Spinal cord (tissue), 10 donors: ENCODE results near the gene IFNW1. TPM values are rescaled to one million over a fixed set of nuclear protein-coding genes. Genes with fewer than 3 reads are reported as not detected.
A peak's percentile ranks its signal among the peaks of the same experiment; 100 is the strongest.

Source experiments
- DNase-seq, 6 donors: peaks; one replicate each; pipeline versions ENCODE4 v3.0.0 to v3.0.0-alpha.2; 2013 to 2015; ENCODE audit warnings: low spot score in 6 of 6, low read depth in 4 of 6
- H3K27ac ChIP-seq: one replicate; pipeline ENCODE4 v1.5.1; 2013; ENCODE audit warnings: low read depth, low read length, control low read depth
- H3K27me3 ChIP-seq: one replicate; pipeline ENCODE4 v1.6.1; 2013; ENCODE audit warnings: low read length; ENCODE audit not compliant: control insufficient read depth, insufficient read depth
- H3K36me3 ChIP-seq: one replicate; pipeline ENCODE4 v1.6.1; 2013; ENCODE audit warnings: low read length; ENCODE audit not compliant: control insufficient read depth, insufficient read depth
- H3K4me1 ChIP-seq: one replicate; pipeline ENCODE4 v1.6.1; 2013; ENCODE audit warnings: low read length; ENCODE audit not compliant: control insufficient read depth, insufficient read depth
- H3K4me3 ChIP-seq: one replicate; pipeline ENCODE4 v1.5.1; 2013; ENCODE audit warnings: low read depth, low read length, control low read depth
- H3K9me3 ChIP-seq: one replicate; pipeline ENCODE4 v1.6.1; 2013; ENCODE audit warnings: low read length; ENCODE audit not compliant: control insufficient read depth, insufficient read depth
- WGBS: methylation state at CpG from one replicate; pipeline ENCODE4 v1.1.5; 2013; ENCODE audit warnings: missing lambda C conversion rate; ENCODE audit not compliant: insufficient coverage; 5-methylcytosine and 5-hydroxymethylcytosine counted together
- polyA plus RNA-seq, 2 donors: library from polyadenylated mRNA; unstranded; fragments of 120-200 nt; gene quantifications; one replicate each; pipeline ENCODE4 v1.2.1, GENCODE V29; 2013; ENCODE audit not compliant: insufficient read length in 2 of 2
- total RNA-seq, 2 donors: library from RNA; depleted of rRNA in 1 of 2; stranded (reverse); fragments of 120-200 nt in 1 of 2; fragments of >200 nt in 1 of 2; gene quantifications; one replicate each; pipeline versions ENCODE4 v1.2.3 to v1.2.4, GENCODE V29; 2013 to 2014
- donor health status: healthy.

IFNW1 gene
- total and polyA plus RNA-seq, 4 donors: 0.15 TPM; not detected in 3

DNA sequence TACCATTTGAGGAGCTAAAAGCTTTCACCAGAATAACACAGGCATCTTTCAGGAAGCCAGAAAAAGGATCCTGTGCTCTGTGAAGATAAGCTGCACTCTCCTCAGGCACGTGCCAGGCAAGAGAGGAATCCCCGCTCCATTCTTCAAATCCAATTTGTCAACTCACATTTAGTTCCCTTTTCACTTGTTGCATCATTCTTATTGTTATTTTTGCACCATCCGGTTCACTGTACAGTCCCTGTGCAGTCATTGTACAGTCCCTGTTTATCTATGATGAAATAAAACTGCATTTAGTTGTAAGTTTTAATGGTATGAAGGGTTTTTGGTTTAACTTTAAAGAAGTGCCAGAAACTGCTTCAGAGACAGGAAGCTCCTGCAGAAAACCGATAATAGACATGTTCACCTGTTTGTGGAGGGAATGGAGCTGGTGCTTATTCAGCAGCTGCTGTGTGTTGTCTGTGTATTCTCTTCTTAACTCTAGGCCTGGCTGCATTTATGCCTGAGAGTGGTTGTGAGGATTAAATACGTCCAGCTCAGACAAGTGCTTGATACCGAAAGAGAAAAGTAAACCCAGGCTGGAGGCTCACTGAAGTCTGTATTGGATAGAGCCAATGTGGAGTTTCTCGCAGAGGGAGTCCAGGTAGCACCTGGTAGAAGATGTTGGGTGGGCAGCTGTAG, 22.4 kb downstream of the IFNW1 start:
- 73% methylated on average over 5 of the region's 7 CpGs for WGBS

DNA sequence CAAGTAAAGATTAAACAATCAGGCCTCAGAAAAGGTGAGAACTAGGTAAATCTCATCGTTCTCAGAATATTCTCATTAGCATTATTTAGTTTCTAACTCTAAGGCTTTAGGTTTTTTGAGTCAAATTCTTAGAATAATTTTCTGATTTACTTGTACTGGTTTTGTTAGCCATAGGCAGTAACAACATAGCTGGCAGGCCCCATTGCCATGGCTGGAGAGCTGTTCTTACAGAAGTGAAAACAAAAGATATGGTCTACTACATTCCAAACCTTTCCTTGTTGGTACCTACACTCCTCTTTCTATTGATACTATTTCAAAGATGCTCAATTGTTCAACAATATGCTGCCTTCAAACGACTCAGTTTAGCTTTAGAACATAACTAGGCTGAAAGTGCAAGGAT, 27.3 kb downstream of the IFNW1 start:
- Histone ChIP-seq H3K4me1 (no peaks in the 10 kb centered on the region), H3K27me3 (no peaks in the 10 kb centered on the region), H3K27ac (no peak overlapping the region), H3K36me3 (no peaks in the 10 kb centered on the region), H3K4me3 (no peak overlapping the region), H3K9me3 (no peaks in the 10 kb centered on the region)
- DNase-seq: no peak
- WGBS: no CpG with 5 or more reads among the region's 2 CpGs

More for the DNA sequence above, 22.4 kb downstream of the IFNW1 start:
- Histone ChIP-seq H3K4me1 (no peaks in the 10 kb centered on the region), H3K27me3 (no peaks in the 10 kb centered on the region), H3K9me3 (no peaks in the 10 kb centered on the region), H3K36me3 (no peaks in the 10 kb centered on the region), H3K4me3 (no peak overlapping the region), H3K27ac (no peak overlapping the region)
- no peak for DNase-seq

DNA sequence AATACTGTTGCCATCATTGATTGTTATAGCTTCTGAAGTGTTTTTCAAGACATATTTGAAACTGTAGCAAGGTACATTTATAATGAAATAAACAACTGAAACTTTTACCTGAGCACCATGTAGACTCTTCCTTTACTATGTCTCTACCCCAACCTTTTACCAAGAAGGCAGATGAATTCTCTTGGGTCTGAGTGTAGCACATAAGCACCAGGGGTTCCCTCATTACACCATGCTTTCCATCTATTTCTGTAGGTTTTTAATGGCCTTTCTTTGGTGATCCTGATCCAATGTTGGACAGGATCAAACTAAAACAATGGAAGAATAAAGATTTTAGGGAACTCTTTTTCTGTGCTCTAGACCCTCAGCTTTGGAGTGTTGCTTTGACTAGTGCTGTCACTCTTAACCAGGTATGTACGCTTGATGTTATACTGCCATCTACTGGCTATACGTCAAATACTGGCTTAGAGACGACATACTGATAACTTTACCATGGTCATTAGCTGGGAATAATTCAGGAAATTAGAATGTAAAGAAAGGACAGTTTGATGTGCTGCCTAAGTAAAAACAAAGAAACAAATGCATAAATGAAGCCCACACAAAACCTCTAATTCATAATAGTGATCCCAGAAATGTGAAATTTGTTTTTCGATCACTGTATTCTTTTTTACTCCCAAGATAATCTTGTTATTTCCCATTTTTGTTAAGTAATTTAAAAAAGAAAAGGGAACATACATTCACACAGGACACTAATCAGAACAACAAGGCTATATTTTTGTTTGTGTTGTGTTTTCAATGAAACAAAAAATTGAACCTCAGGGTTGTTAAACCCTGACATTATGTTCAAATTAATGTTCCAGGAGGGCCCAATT, 30.7 kb downstream of the IFNW1 start:
- DNase-seq: peak; percentile 59 to 96 (median 68)
- H3K27ac ChIP-seq: no peak overlapping the region
- no peaks in the 10 kb centered on the region for H3K27me3 ChIP-seq
- no peaks in the 10 kb centered on the region for H3K9me3 ChIP-seq
- no peaks in the 10 kb centered on the region for H3K4me1 ChIP-seq
- no peaks in the 10 kb centered on the region for H3K36me3 ChIP-seq
- no CpG with 5 or more reads among the region's 4 CpGs for WGBS
- no peak overlapping the region for H3K4me3 ChIP-seq

DNA sequence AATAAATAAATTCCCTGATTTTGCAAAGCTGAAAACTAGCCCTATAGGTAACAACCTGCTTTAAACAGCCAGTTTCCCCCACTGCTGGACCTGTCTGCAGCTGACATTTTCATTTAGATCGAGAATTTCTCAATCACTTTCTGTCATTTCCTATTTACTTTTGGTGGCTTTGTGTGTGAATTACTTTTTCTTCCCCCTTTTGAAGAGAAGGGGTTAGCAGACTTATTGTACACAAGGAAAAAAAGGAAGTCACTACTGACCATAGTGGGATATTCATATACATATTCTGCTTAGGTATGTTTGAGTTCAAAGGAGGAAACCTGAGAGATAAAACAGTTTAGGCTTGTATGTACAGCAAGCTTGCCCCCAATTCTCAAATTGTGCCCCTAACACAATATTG, 36.8 kb downstream of the IFNW1 start:
- no peaks in the 10 kb centered on the region for H3K4me1 ChIP-seq
- DNase-seq: no peak
- no peaks in the 10 kb centered on the region for H3K36me3 ChIP-seq
- no peak overlapping the region for H3K27ac ChIP-seq
- H3K4me3 ChIP-seq: no peak overlapping the region
- WGBS: no CpG with 5 or more reads among the region's 1 CpG
- H3K27me3 ChIP-seq: no peaks in the 10 kb centered on the region
- no peaks in the 10 kb centered on the region for H3K9me3 ChIP-seq

DNA sequence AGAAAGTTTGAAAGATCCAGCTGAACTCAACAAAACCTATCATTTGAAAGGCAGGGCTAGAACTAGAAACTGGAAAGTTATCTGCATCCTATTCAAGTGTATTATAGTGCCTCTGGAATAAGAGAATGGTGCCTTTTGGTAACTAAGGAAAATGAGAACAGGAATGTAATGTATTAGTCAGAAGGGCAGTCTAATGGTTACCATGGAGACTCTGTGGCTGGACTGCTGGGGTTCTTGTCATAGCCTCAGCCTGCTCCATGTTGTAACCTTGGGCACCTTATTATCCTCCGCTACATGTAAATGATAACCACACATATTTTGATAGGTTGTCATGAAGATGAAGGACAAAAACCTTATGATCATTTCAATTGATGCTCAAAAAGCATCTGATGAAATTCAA, 39.3 kb downstream of the IFNW1 start:
- no peaks in the 10 kb centered on the region for H3K4me1 ChIP-seq
- no CpG with 5 or more reads among the region's 1 CpG for WGBS
- no peaks in the 10 kb centered on the region for H3K9me3 ChIP-seq
- no peaks in the 10 kb centered on the region for H3K27me3 ChIP-seq
- H3K27ac ChIP-seq: no peak overlapping the region
- no peak for DNase-seq
- H3K36me3 ChIP-seq: no peaks in the 10 kb centered on the region
- no peak overlapping the region for H3K4me3 ChIP-seq

DNA sequence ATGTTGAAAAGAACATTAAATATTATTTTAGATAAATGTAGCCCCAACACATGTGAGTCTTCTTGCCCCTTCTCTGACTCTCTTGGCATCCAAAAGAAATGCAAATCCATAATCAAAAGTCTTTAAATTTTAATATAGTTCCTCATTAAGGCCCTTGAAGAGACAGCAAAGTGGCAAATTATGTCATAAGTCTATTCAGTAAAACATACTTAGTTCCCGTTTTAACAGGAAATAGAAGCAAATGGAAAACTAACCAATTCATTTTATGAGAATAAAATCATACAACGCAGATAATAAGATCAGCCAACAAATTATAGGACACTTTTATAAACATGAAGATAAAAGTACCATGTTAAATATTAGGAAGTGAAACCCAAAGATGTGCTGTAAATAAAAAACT, 43.8 kb downstream of the IFNW1 start:
- H3K36me3 ChIP-seq: no peaks in the 10 kb centered on the region
- no peak overlapping the region for H3K4me3 ChIP-seq
- DNase-seq: no peak
- no peaks in the 10 kb centered on the region for H3K27me3 ChIP-seq
- H3K27ac ChIP-seq: no peak overlapping the region
- no peaks in the 10 kb centered on the region for H3K9me3 ChIP-seq
- no peaks in the 10 kb centered on the region for H3K4me1 ChIP-seq
- no CpG with 5 or more reads among the region's 2 CpGs for WGBS

DNA sequence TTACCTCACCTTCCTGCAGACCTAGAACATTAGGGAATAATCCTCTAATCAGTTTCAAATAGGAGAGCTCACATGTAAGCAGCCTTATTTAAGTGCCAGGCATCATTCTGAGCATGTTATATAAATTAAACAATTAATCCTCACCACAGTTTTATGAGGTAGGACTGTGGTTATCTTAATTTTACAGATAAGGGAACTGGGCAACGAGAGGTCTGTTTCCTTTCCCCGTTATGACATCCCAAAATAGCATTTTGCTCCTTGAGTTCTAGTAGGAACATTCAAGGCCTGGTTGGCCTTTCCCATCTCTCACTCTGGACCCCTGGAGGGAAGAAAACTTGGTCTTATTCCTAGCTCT, 44.8 kb downstream of the IFNW1 start:
- no peak for DNase-seq
- Histone ChIP-seq H3K27ac (no peak overlapping the region), H3K27me3 (no peaks in the 10 kb centered on the region), H3K36me3 (no peaks in the 10 kb centered on the region), H3K9me3 (no peaks in the 10 kb centered on the region), H3K4me3 (no peak overlapping the region), H3K4me1 (no peaks in the 10 kb centered on the region)
- no CpG with 5 or more reads among the region's 2 CpGs for WGBS

DNA sequence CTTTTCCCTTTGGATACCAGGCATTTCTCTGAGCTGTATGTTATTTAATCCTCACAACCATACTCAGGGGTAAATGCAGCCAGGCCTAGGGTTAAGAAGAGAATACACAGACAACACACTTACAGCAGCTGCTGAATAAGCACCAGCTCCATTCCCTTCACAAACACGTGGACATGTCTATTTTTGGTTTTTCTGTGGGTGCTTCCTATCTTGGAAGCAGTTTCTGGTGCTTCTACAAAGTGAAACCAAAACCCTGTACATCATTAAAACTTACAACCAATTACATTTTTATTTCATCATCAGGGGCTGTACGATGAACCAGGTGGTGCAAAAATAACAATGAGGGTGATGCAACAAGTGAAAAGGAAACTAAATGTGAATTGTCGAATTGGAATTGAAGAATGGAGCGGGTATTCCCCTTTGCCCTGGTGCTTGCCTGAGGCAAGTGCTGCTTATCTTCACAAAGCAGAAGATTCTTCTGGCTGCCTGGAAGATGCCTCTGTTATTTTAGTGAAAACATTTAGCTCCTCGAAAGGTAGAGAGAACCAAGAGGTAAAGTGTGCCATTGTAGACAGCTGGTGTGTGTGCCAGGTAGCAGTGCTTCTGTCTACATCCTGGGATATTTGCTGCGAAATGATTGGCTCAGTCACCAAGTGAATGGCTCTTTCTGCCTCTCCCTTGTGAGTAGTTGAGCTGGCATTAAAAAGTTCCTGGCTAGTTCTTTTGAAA, 45.3 kb downstream of the IFNW1 start:
- H3K9me3 ChIP-seq: no peaks in the 10 kb centered on the region
- no peaks in the 10 kb centered on the region for H3K4me1 ChIP-seq
- no peak overlapping the region for H3K27ac ChIP-seq
- no peaks in the 10 kb centered on the region for H3K27me3 ChIP-seq
- H3K36me3 ChIP-seq: no peaks in the 10 kb centered on the region
- H3K4me3 ChIP-seq: no peak overlapping the region
- no peak for DNase-seq
- 86% methylated on average over 4 of the region's 6 CpGs for WGBS

DNA sequence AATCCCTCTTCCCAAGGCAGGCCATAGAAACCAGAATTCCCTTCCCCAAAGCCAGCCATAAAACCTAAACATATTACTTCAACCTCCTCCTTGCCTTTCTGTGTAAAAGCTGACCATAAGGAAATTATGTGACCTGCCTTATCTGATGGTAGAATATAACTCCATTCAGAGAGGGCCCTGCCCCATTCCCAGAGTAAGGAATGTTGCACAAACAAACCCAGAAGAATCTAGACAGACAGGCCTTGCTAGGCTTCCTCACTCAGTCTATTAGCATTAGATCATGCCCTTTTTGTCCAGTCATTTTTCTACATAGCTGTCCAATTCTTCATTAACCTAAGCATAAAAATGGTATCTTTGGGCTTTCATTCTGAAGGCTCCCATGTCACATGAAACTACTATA, 46.1 kb downstream of the IFNW1 start:
- no peaks in the 10 kb centered on the region for H3K36me3 ChIP-seq
- no peaks in the 10 kb centered on the region for H3K9me3 ChIP-seq
- no peaks in the 10 kb centered on the region for H3K27me3 ChIP-seq
- no peak for DNase-seq
- no peak overlapping the region for H3K4me3 ChIP-seq
- no peaks in the 10 kb centered on the region for H3K4me1 ChIP-seq
- no peak overlapping the region for H3K27ac ChIP-seq
